Measurements from ENCODE around the gene ANKRD24. TPM values are rescaled to one million over a fixed set of nuclear protein-coding genes. Genes with fewer than 3 reads are reported as not detected.
A peak's percentile ranks its signal among the peaks of the same experiment; 100 is the strongest.
"Not testable (repeated sequence)": the region's sequence is repeated elsewhere in the genome, so short reads cannot be mapped to it uniquely, and the experiment has no call there.

Gene ANKRD24
- total RNA-seq, 1 donor from 2014 or later, result 0.26 TPM

GRCh38 chr19:4232139-4232538 is 49.6 kb downstream of the ANKRD24 start:
- not testable (repeated sequence) for DNase-seq (ENCODE audit: low read depth); H3K36me3 ChIP-seq (ENCODE audit: control insufficient read depth, insufficient read depth, low read length); H3K4me3 ChIP-seq (ENCODE audit: low read depth, low read length); FAIRE-seq; H3K27me3 ChIP-seq (ENCODE audit: control insufficient read depth, insufficient read depth, low read length)

GRCh38 chr19:4232614-4233281 is 50.3 kb downstream of the ANKRD24 start:
- DNase-seq (ENCODE audit: low read depth), result no peak
- TF ChIP-seq, protein P1, sequence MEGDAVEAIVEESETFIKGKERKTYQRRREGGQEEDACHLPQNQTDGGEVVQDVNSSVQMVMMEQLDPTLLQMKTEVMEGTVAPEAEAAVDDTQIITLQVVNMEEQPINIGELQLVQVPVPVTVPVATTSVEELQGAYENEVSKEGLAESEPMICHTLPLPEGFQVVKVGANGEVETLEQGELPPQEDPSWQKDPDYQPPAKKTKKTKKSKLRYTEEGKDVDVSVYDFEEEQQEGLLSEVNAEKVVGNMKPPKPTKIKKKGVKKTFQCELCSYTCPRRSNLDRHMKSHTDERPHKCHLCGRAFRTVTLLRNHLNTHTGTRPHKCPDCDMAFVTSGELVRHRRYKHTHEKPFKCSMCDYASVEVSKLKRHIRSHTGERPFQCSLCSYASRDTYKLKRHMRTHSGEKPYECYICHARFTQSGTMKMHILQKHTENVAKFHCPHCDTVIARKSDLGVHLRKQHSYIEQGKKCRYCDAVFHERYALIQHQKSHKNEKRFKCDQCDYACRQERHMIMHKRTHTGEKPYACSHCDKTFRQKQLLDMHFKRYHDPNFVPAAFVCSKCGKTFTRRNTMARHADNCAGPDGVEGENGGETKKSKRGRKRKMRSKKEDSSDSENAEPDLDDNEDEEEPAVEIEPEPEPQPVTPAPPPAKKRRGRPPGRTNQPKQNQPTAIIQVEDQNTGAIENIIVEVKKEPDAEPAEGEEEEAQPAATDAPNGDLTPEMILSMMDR (IDR thresholded peaks at IDR 0.05; ENCODE audit: insufficient read depth, low read length, severe bottlenecking), result no peak
- no peak for FAIRE-seq
- Histone ChIP-seq H3K36me3 (ENCODE audit: control insufficient read depth, insufficient read depth, low read length) (no peaks in the 10 kb centered on the region), H3K4me3 (ENCODE audit: low read depth, low read length) (no peak overlapping the region), H3K27me3 (ENCODE audit: control insufficient read depth, insufficient read depth, low read length) (no peaks in the 10 kb centered on the region)

GRCh38 chr19:4233282-4233853 is 50.9 kb downstream of the ANKRD24 start:
- TF ChIP-seq, protein P1 (IDR thresholded peaks at IDR 0.05; ENCODE audit: insufficient read depth, low read length, severe bottlenecking), result peak; percentile 71
- FAIRE-seq, result no peak
- no peaks in the 10 kb centered on the region for H3K27me3 ChIP-seq (ENCODE audit: control insufficient read depth, insufficient read depth, low read length)
- no peaks in the 10 kb centered on the region for H3K36me3 ChIP-seq (ENCODE audit: control insufficient read depth, insufficient read depth, low read length)
- H3K4me3 ChIP-seq (ENCODE audit: low read depth, low read length), result no peak overlapping the region
- DNase-seq (ENCODE audit: low read depth), result peak; percentile 4

DNA sequence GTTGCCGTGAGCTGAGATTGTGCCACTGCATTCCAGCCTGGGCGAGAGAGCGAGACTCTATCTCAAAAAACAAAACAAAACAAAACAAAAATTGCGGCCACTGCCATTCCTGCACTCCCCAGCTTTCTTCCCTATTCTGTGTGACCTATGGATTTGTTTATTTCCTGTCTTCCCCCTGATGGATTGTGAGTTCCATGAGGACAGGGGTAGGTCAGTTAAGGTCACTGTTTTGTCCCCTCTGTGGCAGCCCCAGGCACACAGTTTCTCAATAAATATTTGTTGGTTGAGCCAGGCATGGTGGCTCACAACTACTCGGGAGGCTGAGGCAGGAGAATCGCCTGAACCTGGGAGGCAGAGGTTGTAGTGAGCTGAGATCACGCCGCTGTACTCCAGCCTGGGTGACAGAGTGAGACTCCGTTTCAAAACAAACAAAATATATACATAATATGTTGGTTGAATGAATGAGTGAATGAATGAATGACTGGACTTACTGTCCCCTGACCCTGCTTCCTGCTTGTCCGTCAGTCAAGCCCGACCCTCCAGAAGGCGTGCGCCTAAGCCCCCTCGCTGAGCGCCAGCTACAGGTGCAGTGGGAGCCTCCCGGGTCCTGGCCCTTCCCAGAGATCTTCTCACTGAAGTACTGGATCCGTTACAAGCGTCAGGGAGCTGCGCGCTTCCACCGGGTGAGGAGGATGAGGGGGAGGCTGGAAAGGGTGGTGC is 51.8 kb downstream of the ANKRD24 start:
- FAIRE-seq (no peak), DNase-seq (ENCODE audit: low read depth) (no peak)
- Histone ChIP-seq H3K36me3 (ENCODE audit: control insufficient read depth, insufficient read depth, low read length) (no peaks in the 10 kb centered on the region), H3K4me3 (ENCODE audit: low read depth, low read length) (no peak overlapping the region), H3K27me3 (ENCODE audit: control insufficient read depth, insufficient read depth, low read length) (no peaks in the 10 kb centered on the region)
- TF ChIP-seq, protein P1 (IDR thresholded peaks at IDR 0.05; ENCODE audit: insufficient read depth, low read length, severe bottlenecking), result no peak

GRCh38 chr19:4234862-4235201 is 52.3 kb downstream of the ANKRD24 start:
- FAIRE-seq, result no peak
- no peak for DNase-seq (ENCODE audit: low read depth)
- TF ChIP-seq, protein P1 (IDR thresholded peaks at IDR 0.05; ENCODE audit: insufficient read depth, low read length, severe bottlenecking), result no peak

DNA sequence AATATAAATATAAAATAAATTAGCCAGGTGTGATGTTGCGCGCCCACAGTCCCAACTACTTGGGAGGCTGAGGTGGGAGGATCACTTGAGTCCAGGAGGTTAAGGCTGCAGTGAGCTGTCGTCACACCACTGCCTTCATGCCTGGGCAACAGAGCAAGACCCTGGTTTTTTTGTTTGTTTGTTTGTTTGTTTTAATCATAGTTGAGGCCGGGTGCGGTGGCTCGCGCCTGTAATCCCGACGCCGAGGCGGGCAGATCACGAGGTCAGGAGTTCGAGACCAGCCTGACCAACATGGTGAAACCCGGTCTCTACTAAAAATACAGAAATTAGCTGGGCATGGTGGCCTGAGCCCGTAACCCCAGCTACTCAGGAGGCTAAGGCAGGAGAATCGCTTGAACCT is 55.0 kb downstream of the ANKRD24 start:
- H3K27me3 ChIP-seq (ENCODE audit: control insufficient read depth, insufficient read depth, low read length); DNase-seq (ENCODE audit: low read depth); FAIRE-seq; H3K36me3 ChIP-seq (ENCODE audit: control insufficient read depth, insufficient read depth, low read length); H3K4me3 ChIP-seq (ENCODE audit: low read depth, low read length): not testable (repeated sequence)

More at GRCh38 chr19:4234862-4235201, 52.3 kb downstream of the ANKRD24 start:
- no peaks in the 10 kb centered on the region for H3K27me3 ChIP-seq (ENCODE audit: control insufficient read depth, insufficient read depth, low read length)
- H3K36me3 ChIP-seq (ENCODE audit: control insufficient read depth, insufficient read depth, low read length), result no peaks in the 10 kb centered on the region
- H3K4me3 ChIP-seq (ENCODE audit: low read depth, low read length), result no peak overlapping the region

All from bronchial epithelial cell (primary cell).